ENCODE data around the gene KIFAP3. TPM values are rescaled to one million over a fixed set of nuclear protein-coding genes. Genes with fewer than 3 reads are reported as not detected.

The KIFAP3 gene
- total RNA-seq, 2 experiments from 2014 or later: 21.6 to 24.1 TPM

GRCh38 chr1:170001266-170001665 lies 73.2 kb downstream of the KIFAP3 start:
- peaks cover 2% of the 10 kb centered on the region for H3K36me3 Mint-ChIP-seq (ENCODE audit: low read depth)
- CTCF ChIA-PET: no interaction called here
- no peaks in the 10 kb centered on the region for H3K9me3 Mint-ChIP-seq
- no peaks in the 10 kb centered on the region for H3K4me1 Mint-ChIP-seq
- POLR2A ChIA-PET: no interaction called here
- H3K27ac Mint-ChIP-seq: no peak overlapping the region
- H3K27me3 Mint-ChIP-seq: no peaks in the 10 kb centered on the region
- H3K4me3 Mint-ChIP-seq: no peak overlapping the region
- DNase-seq: no peak

DNA sequence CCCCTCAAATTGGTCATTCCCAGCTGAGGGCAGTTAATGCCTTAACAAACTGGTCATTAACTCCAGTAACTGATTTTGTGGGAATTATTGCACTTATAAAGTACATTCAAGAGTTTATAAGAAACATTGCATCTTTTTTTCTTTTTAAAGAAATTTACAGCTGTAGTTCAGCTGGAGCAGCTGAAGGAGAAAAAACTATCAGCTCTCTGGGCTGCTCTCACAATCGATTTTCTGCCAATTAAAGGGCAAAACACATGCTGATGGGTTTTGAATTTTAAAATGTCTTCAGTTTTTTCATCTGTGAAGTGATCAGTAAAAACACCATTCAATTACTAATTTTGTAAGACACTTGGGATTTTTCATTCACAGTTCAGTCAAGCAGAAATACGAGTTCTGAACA lies 74.7 kb downstream of the KIFAP3 start:
- H3K4me1 Mint-ChIP-seq: no peaks in the 10 kb centered on the region
- DNase-seq: no peak
- no peaks in the 10 kb centered on the region for H3K9me3 Mint-ChIP-seq
- no peak overlapping the region for H3K4me3 Mint-ChIP-seq
- H3K36me3 Mint-ChIP-seq (ENCODE audit: low read depth): peaks cover 2% of the 10 kb centered on the region
- ChIA-PET POLR2A (interaction anchor here (0.6 kb wide), 1 partner anchor 526 kb away, joined by 3 read pairs; no protein-coding TSS in a partner anchor), CTCF (no interaction called here)
- no peak overlapping the region for H3K27ac Mint-ChIP-seq
- no peaks in the 10 kb centered on the region for H3K27me3 Mint-ChIP-seq

DNA sequence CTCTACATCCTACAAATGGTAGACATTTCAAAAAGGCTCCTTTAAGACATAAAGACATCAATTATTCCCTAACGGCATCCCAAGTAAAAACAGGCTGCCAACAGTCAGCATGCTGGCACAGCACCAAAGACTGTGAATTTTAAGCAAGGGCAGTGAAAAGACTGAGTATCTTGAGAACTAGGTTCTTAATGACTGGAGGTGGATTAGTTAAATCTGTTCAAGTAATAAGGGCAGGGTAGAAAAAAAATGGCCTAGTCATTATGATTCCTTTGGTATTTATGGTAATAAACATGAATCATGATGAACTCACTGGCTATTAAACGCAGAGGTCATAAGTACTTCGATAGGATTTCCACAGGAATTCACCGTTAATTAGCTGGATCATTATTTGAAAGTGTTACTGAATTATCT lies 75.2 kb downstream of the KIFAP3 start:
- no peaks in the 10 kb centered on the region for H3K9me3 Mint-ChIP-seq
- no peak for DNase-seq
- no peaks in the 10 kb centered on the region for H3K27me3 Mint-ChIP-seq
- ChIA-PET CTCF (interaction anchor here (0.7 kb wide), 1 partner anchor 589 kb away, joined by 3 read pairs; no protein-coding TSS in a partner anchor), POLR2A (no interaction called here)
- H3K36me3 Mint-ChIP-seq (ENCODE audit: low read depth): peaks cover 2% of the 10 kb centered on the region
- no peak overlapping the region for H3K27ac Mint-ChIP-seq
- no peak overlapping the region for H3K4me3 Mint-ChIP-seq
- no peaks in the 10 kb centered on the region for H3K4me1 Mint-ChIP-seq

DNA sequence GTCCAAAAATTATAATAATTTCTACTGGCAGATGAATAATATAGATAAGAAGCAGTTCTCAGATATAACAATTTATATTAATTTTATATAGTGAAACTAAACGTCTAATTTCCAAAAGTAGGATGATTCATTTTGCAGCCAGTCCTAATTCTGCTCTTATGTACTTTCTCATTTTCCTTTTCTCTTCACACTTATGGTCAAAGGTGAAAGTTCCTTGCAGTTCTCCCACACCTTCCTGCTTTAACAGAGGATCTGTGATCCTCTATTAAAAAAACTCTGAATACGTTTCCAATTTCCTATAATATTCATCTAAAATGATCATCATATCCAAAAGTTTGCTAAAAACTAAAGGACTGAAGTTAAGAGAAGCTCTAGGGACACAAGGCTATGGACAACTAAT lies 78.5 kb downstream of the KIFAP3 start:
- POLR2A ChIA-PET: no interaction called here
- Mint-ChIP-seq H3K36me3 (ENCODE audit: low read depth) (peaks cover 2% of the 10 kb centered on the region), H3K4me1 (no peaks in the 10 kb centered on the region), H3K27me3 (no peaks in the 10 kb centered on the region), H3K9me3 (no peaks in the 10 kb centered on the region), H3K4me3 (no peak overlapping the region), H3K27ac (no peak overlapping the region)
- no peak for DNase-seq
- CTCF ChIA-PET: no interaction called here

GRCh38 chr1:169989246-169989645 lies 85.2 kb downstream of the KIFAP3 start:
- no peaks in the 10 kb centered on the region for H3K36me3 Mint-ChIP-seq (ENCODE audit: low read depth)
- ChIA-PET POLR2A (no interaction called here), CTCF (no interaction called here)
- H3K27ac Mint-ChIP-seq: no peak overlapping the region
- H3K27me3 Mint-ChIP-seq: no peaks in the 10 kb centered on the region
- no peak overlapping the region for H3K4me3 Mint-ChIP-seq
- DNase-seq: no peak
- H3K4me1 Mint-ChIP-seq: no peaks in the 10 kb centered on the region
- H3K9me3 Mint-ChIP-seq: no peaks in the 10 kb centered on the region

DNA sequence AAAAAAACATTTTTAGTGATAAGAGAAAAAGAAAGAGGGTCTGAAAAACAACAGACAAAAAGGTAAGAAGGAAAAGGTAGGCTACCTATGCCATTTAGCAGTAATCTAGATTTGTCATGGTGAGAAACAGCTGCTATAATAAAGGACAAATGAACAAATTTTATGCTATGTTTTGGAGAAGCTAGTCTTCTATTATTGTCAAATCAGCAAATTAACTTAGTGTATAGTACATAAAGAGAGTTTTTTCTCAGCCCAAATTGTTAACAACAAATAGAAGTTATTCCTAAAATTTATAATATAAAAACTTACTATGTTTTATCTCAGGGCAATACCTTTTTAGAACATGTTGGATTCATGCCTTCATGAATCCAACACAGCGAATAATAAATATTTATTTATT lies 88.7 kb downstream of the KIFAP3 start:
- CTCF ChIA-PET: no interaction called here
- no peak for DNase-seq
- Mint-ChIP-seq H3K4me3 (no peak overlapping the region), H3K4me1 (no peaks in the 10 kb centered on the region), H3K27me3 (no peaks in the 10 kb centered on the region), H3K9me3 (no peaks in the 10 kb centered on the region), H3K36me3 (ENCODE audit: low read depth) (peaks cover 2% of the 10 kb centered on the region), H3K27ac (no peak overlapping the region)
- POLR2A ChIA-PET: no interaction called here

DNA sequence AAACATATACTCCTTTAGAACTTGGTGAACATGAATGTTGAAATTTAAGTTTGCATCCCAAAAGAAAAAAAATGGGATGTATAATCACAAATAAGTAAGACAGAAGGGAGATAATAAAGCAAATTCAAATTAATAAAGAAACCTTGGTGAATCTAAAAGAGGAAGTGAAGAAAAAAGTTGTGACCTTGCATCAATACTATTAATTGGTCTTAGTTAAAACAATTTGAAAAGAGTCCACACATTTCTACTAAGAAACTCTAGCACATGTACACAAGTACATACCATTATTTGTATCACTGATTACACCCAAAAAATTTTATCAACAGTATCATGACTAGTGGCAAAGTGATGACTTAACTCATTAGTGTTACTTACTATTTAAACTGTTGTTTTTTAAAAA lies 100.4 kb downstream of the KIFAP3 start:
- ChIA-PET POLR2A (no interaction called here), CTCF (no interaction called here)
- Mint-ChIP-seq H3K4me3 (no peak overlapping the region), H3K36me3 (ENCODE audit: low read depth) (peaks cover 3% of the 10 kb centered on the region), H3K4me1 (no peaks in the 10 kb centered on the region), H3K27me3 (no peaks in the 10 kb centered on the region), H3K27ac (no peak overlapping the region), H3K9me3 (no peaks in the 10 kb centered on the region)
- DNase-seq: no peak

DNA sequence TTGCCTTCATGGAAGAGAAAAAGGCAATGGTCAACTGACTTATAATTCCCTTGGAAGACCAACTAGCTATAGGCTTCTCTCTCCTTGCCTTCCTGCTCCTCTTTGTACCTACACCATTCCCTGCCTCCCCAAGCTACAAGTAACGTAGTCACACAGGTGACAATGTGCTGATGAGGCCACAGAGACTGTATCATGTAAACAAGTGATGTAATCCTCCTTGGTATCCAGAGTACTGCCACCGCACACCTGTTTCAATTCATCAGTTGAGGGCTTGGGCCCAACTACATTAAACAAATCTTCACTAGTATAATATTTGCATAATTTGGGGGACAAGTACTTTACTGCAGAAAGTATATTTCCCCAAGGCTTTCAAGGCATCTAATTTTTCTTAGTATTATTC lies 104.4 kb downstream of the KIFAP3 start:
- ChIA-PET CTCF (interaction anchor here (0.6 kb wide), 1 partner anchor 8 kb away, joined by 3 read pairs; no protein-coding TSS in a partner anchor), POLR2A (no interaction called here)
- Mint-ChIP-seq H3K9me3 (no peaks in the 10 kb centered on the region), H3K4me1 (no peaks in the 10 kb centered on the region), H3K4me3 (no peak overlapping the region), H3K27me3 (no peaks in the 10 kb centered on the region), H3K27ac (no peak overlapping the region), H3K36me3 (ENCODE audit: low read depth) (peaks cover 3% of the 10 kb centered on the region)
- DNase-seq: no peak

GRCh38 chr1:169968174-169968573 lies 106.3 kb downstream of the KIFAP3 start:
- Mint-ChIP-seq H3K27me3 (no peaks in the 10 kb centered on the region), H3K4me1 (no peaks in the 10 kb centered on the region), H3K9me3 (no peaks in the 10 kb centered on the region), H3K4me3 (no peak overlapping the region), H3K27ac (no peak overlapping the region), H3K36me3 (ENCODE audit: low read depth) (peaks cover 4% of the 10 kb centered on the region)
- ChIA-PET POLR2A (no interaction called here), CTCF (no interaction called here)
- no peak for DNase-seq

DNA sequence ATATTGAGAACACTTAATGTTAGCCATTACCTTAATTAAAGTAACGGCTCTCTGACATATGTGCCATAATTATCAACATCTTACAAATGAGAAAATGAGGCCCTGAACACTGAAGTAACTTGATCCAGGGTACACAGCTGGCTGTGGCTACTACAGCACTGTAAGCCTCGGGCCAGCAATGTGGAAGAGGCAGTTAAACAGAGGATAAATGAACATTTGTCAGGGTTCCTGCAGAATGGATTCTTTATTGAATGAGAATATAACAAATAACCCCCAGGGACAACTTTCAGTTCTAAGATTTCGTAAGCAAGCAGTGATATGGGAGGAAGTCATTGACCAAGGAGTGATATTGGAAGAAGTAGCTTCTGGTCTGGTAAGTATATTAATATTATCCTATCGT lies 110.3 kb downstream of the KIFAP3 start:
- Mint-ChIP-seq H3K4me3 (no peak overlapping the region), H3K27ac (no peak overlapping the region), H3K27me3 (no peaks in the 10 kb centered on the region), H3K4me1 (no peaks in the 10 kb centered on the region), H3K36me3 (ENCODE audit: low read depth) (peaks cover 5% of the 10 kb centered on the region), H3K9me3 (no peaks in the 10 kb centered on the region)
- CTCF ChIA-PET: no interaction called here
- POLR2A ChIA-PET: no interaction called here
- DNase-seq: no peak

DNA sequence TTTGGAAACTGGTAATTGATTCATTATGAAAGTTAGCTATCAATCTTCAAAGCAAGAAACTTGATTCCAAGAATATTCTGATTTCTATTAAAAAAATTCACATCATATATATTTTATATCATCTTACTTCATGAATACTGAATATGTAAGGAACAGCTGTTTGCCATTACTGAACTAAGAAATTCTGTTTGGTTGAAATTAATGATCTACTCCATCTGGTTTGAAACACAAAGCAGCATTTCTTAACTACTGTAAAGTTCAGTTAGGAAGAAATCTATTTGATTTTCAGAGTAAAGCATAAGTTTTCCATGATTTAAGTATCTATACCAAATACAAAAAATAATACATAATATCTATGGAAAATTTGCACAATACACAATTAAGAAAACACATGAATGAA lies 114.8 kb downstream of the KIFAP3 start:
- no peaks in the 10 kb centered on the region for H3K4me1 Mint-ChIP-seq
- no peak for DNase-seq
- POLR2A ChIA-PET: no interaction called here
- H3K27ac Mint-ChIP-seq: no peak overlapping the region
- CTCF ChIA-PET: no interaction called here
- H3K4me3 Mint-ChIP-seq: no peak overlapping the region
- H3K36me3 Mint-ChIP-seq (ENCODE audit: low read depth): peaks cover 5% of the 10 kb centered on the region
- no peaks in the 10 kb centered on the region for H3K27me3 Mint-ChIP-seq
- no peaks in the 10 kb centered on the region for H3K9me3 Mint-ChIP-seq

GRCh38 chr1:169958987-169959386 lies 115.5 kb downstream of the KIFAP3 start:
- Mint-ChIP-seq H3K27ac (no peak overlapping the region), H3K27me3 (no peaks in the 10 kb centered on the region), H3K36me3 (ENCODE audit: low read depth) (peaks cover 5% of the 10 kb centered on the region), H3K9me3 (no peaks in the 10 kb centered on the region), H3K4me1 (no peaks in the 10 kb centered on the region), H3K4me3 (no peak overlapping the region)
- DNase-seq: no peak
- POLR2A ChIA-PET: no interaction called here
- CTCF ChIA-PET: no interaction called here

DNA sequence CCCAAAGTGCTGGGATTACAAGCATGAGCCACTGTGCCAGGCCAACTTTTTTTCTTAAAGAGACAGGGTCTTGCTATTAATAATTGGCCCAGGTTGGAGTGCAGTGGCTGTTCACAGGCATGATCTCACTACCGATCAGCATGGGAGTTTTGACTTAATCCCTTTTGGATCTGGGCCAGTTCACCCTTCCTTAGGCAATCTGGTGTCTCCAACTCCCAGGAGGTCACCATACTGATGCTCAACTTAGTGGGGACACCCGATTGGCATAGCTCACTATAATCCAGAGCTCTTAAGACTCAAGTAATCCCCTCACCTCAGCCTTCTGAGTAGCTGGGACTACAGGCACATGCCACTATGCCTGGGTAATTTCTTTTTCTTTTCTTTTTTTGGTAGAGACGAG lies 116.6 kb downstream of the KIFAP3 start:
- DNase-seq: no peak
- no peaks in the 10 kb centered on the region for H3K4me1 Mint-ChIP-seq
- POLR2A ChIA-PET: no interaction called here
- H3K9me3 Mint-ChIP-seq: no peaks in the 10 kb centered on the region
- H3K4me3 Mint-ChIP-seq: no peak overlapping the region
- H3K27me3 Mint-ChIP-seq: no peaks in the 10 kb centered on the region
- CTCF ChIA-PET: no interaction called here
- H3K27ac Mint-ChIP-seq: no peak overlapping the region
- H3K36me3 Mint-ChIP-seq (ENCODE audit: low read depth): peaks cover 3% of the 10 kb centered on the region

DNA sequence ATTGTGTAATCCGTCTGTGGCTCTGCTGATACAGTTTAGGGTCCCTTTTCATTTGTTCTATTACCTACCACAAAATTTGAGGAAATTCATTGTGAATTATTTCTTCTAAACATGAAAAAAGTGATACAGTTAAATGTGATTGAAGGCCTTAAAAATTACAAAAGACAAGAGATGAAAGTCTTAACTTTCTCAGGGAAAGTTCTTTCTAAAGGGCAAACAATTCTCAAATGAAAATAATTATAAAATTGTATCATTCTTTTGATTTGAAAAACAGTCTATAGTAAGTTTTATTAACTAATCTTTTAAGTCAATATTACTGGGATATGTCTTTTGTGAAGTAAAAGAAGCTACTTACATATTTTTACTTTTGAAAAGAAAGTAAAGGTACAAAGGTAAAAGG lies 123.4 kb downstream of the KIFAP3 start:
- H3K27ac Mint-ChIP-seq: no peak overlapping the region
- ChIA-PET CTCF (no interaction called here), POLR2A (no interaction called here)
- H3K36me3 Mint-ChIP-seq (ENCODE audit: low read depth): peaks cover 3% of the 10 kb centered on the region
- no peaks in the 10 kb centered on the region for H3K27me3 Mint-ChIP-seq
- DNase-seq: no peak
- H3K4me1 Mint-ChIP-seq: no peaks in the 10 kb centered on the region
- H3K4me3 Mint-ChIP-seq: no peak overlapping the region
- no peaks in the 10 kb centered on the region for H3K9me3 Mint-ChIP-seq

DNA sequence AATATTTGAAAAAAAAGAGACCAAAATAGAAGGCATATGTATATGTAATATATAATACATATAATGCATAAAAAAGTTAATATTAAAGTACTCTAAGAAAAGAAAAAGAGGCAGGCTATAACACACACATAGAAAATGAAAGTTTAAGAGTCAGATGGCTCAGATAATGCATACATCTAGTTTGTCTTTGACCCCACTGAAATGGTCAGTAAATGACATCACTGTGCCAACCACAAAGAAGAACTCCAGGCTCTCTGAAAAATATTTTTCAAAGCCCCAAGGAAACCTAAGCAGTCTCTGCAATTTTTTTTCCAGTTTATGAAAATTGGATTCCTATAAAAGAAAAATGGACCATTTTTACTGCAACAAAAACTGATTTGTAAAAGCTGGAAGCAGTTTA lies 125.4 kb downstream of the KIFAP3 start:
- H3K9me3 Mint-ChIP-seq: no peaks in the 10 kb centered on the region
- POLR2A ChIA-PET: no interaction called here
- H3K4me3 Mint-ChIP-seq: no peak overlapping the region
- H3K27ac Mint-ChIP-seq: no peak overlapping the region
- DNase-seq: no peak
- CTCF ChIA-PET: no interaction called here
- H3K27me3 Mint-ChIP-seq: no peaks in the 10 kb centered on the region
- H3K4me1 Mint-ChIP-seq: no peaks in the 10 kb centered on the region
- H3K36me3 Mint-ChIP-seq (ENCODE audit: low read depth): peaks cover 3% of the 10 kb centered on the region
